ENCODE measurements around the gene RNU2-63P.
"Not testable (repeated sequence)": the region's sequence is repeated elsewhere in the genome, so short reads cannot be mapped to it uniquely, and the experiment has no call there.

RNU2-63P gene

GRCh38 chr2:88028931-88029330 is 12.6 kb upstream of the RNU2-63P start:
- DNase-seq (ENCODE audit: low spot score): no peak

GRCh38 chr2:88027697-88028389 is 11.5 kb upstream of the RNU2-63P start:
- no peak for DNase-seq (ENCODE audit: low spot score)

- no peak for DNase-seq (ENCODE audit: low spot score)
These were observed 8.2 kb upstream of the RNU2-63P start for GRCh38 chr2:88024509-88024908.

- DNase-seq (ENCODE audit: low spot score): no peak
These were observed 6.2 kb upstream of the RNU2-63P start for GRCh38 chr2:88022669-88022921.

GRCh38 chr2:88019985-88020384 is 3.6 kb upstream of the RNU2-63P start:
- no peak for DNase-seq (ENCODE audit: low spot score)

GRCh38 chr2:88018909-88019308 is 2.6 kb upstream of the RNU2-63P start:
- no peak for DNase-seq (ENCODE audit: low spot score)

- DNase-seq (ENCODE audit: low spot score): peak; percentile 36
These were observed 1.9 kb upstream of the RNU2-63P start for GRCh38 chr2:88018077-88018805.

GRCh38 chr2:88017780-88018038 is 1.4 kb upstream of the RNU2-63P start:
- not testable (repeated sequence) for DNase-seq (ENCODE audit: low spot score)

GRCh38 chr2:88016960-88017779 is 823 bp upstream of the RNU2-63P start:
- DNase-seq (ENCODE audit: low spot score): no peak

- DNase-seq (ENCODE audit: low spot score): no peak
These were observed 5.3 kb downstream of the RNU2-63P start for GRCh38 chr2:88011011-88011410.

GRCh38 chr2:88010136-88010535 is 6.2 kb downstream of the RNU2-63P start:
- DNase-seq (ENCODE audit: low spot score): no peak

- DNase-seq (ENCODE audit: low spot score): no peak
These were observed 9.4 kb downstream of the RNU2-63P start for GRCh38 chr2:88006912-88007439.

GRCh38 chr2:88005776-88006175 is 10.6 kb downstream of the RNU2-63P start:
- DNase-seq (ENCODE audit: low spot score): no peak

- DNase-seq (ENCODE audit: low spot score): no peak
These were observed 13.1 kb downstream of the RNU2-63P start for GRCh38 chr2:88003074-88003755.

- DNase-seq (ENCODE audit: low spot score): no peak
These were observed 14.0 kb downstream of the RNU2-63P start for GRCh38 chr2:88002359-88002707.

GRCh38 chr2:88000474-88000873 is 15.9 kb downstream of the RNU2-63P start:
- DNase-seq (ENCODE audit: low spot score): not testable (repeated sequence)

- no peak for DNase-seq (ENCODE audit: low spot score)
These were observed 19.8 kb downstream of the RNU2-63P start for GRCh38 chr2:87996570-87996969.

- no peak for DNase-seq (ENCODE audit: low spot score)
These were observed 20.6 kb downstream of the RNU2-63P start for GRCh38 chr2:87995756-87996155.

GRCh38 chr2:87994304-87994850 is 22.0 kb downstream of the RNU2-63P start:
- DNase-seq (ENCODE audit: low spot score): not testable (repeated sequence)

GRCh38 chr2:87992569-87992968 is 23.8 kb downstream of the RNU2-63P start:
- DNase-seq (ENCODE audit: low spot score): not testable (repeated sequence)

- not testable (repeated sequence) for DNase-seq (ENCODE audit: low spot score)
These were observed 28.9 kb downstream of the RNU2-63P start for GRCh38 chr2:87987473-87987872.

- DNase-seq (ENCODE audit: low spot score): not testable (repeated sequence)
These were observed 30.4 kb downstream of the RNU2-63P start for GRCh38 chr2:87985902-87986301.

Data from kidney capillary endothelial cell (primary cell).